Stimulated activated CD4-positive, alpha-beta T cell treated with anti-CD3 and anti-CD28 coated beads, Interleukin-1b, Interleukin-23, amount 100 ng/mL, for 4 hours (primary cell): ENCODE results near the gene MTA1.

Experiments
- DNase-seq, 2 donors: peaks; one replicate each; pipeline ENCODE4 v3.0.0-alpha.2; 2020; ENCODE audit warnings: low read depth in 2 of 2

Gene MTA1

DNA sequence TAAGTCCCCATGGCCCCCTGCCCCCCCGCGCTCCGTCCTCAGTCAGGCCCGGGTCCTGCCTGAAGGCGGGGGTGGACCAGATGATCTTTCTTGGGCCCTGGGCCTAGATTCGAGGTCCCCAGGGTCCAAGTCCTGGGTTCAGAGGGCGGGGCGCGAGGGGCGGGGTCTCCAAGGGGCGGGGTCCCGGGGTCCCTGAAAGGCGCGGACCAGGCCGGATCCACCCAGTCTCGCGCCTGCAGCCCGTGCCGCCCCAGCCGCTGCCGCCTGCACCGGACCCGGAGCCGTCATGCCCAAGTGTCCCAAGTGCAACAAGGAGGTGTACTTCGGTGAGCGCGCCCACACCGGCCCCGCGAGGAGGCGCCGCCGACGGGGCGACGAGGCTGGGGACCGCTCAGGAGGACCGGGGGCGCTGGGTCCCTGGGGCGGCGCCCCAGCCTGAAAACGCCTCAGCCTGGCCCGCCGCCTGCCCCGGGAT is 67.4 kb downstream of the MTA1 start:
- DNase-seq, result no peak

GRCh38 chr14:105487449-105487985 is 67.9 kb downstream of the MTA1 start:
- DNase-seq, result no peak

DNA sequence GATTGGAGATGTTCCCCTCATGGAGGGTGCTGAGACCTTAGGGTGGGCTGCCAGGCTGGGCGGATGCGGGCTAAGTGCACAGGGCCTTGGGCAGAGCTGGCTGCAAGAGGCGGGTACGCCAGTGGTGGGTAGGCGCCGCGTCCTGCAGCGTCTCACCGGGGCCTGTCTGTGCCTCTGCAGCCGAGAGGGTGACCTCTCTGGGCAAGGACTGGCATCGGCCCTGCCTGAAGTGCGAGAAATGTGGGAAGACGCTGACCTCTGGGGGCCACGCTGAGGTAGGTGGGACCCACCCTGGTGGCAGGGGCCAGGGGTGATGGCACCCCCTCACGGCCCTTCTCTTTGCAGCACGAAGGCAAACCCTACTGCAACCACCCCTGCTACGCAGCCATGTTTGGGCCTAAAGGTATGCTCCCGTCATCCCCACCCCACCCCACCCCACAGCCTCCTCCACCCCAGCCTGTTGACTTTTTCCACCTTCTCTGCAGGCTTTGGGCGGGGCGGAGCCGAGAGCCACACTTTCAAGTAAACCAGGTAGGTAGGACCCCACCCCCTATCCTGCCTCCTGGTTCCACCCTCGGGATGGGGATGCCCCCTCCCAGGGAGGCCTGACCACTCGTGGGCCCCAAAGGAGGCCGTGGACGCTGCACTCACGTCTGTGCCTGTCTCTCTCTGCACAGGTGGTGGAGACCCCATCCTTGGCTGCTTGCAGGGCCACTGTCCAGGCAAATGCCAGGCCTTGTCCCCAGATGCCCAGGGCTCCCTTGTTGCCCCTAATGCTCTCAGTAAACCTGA is 68.6 kb downstream of the MTA1 start:
- DNase-seq, result no peak

GRCh38 chr14:105488781-105489541 is 69.3 kb downstream of the MTA1 start:
- no peak for DNase-seq

- DNase-seq, result peak; percentile 69 to 76
These were observed 70.1 kb downstream of the MTA1 start for GRCh38 chr14:105489542-105490266.

DNA sequence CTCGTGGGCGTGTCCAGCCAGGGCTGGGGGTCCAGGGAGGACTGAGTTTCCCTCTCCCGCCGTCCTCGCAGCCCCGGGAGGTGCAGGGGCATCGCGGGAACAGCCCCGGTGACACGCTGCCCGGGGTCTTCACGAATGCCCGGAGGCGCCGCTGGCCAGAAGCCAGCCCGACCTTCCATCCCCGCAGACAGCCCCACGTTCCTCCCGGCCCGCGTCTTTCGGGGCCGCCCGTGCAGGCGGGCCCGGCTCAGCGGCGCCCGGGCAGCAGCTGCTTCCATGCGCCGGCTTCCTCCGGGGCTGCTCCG is 70.6 kb downstream of the MTA1 start:
- DNase-seq, result no peak

GRCh38 chr14:105490572-105491365 is 71.1 kb downstream of the MTA1 start, which contains the start of gene TEDC1:
TSS of gene TEDC1 (plus strand) at chr14:105491246. CDS start at chr14:105491376, 130 bp downstream.
- peak; percentile 94 to 97 for DNase-seq

DNA sequence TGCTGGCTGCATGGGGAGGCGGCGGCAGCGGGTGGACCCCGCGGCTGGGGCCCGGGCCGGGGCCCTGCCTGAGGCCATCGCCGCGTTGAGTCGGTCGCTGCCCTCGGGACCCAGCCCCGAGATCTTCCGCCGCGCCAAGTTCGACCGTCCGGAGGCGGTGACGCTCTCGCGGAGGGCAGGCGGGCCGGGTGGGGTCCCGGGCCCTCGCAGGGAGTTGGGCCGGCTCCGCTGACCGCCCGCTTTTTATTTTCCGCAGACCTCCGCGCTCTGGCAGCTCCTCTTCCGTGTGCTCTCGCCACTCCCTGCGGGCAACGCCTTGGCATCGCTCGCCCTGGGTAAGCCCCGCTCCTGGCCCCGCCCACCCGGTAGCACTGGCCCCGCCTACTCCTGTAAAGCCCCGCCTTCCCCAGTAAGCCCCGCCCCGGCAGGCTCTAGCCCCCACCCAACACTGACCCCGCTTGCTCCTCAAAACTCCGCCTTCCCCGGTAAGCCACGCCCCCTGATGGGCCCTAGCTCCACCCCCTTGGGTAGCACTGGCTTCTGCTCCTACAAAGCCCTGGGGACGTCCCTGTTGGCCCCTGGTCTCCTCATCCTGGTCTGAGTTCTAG is 71.8 kb downstream of the MTA1 start:
- DNase-seq, result peak; percentile 71 to 86

GRCh38 chr14:105492031-105492970 is 72.7 kb downstream of the MTA1 start:
- no peak for DNase-seq

DNA sequence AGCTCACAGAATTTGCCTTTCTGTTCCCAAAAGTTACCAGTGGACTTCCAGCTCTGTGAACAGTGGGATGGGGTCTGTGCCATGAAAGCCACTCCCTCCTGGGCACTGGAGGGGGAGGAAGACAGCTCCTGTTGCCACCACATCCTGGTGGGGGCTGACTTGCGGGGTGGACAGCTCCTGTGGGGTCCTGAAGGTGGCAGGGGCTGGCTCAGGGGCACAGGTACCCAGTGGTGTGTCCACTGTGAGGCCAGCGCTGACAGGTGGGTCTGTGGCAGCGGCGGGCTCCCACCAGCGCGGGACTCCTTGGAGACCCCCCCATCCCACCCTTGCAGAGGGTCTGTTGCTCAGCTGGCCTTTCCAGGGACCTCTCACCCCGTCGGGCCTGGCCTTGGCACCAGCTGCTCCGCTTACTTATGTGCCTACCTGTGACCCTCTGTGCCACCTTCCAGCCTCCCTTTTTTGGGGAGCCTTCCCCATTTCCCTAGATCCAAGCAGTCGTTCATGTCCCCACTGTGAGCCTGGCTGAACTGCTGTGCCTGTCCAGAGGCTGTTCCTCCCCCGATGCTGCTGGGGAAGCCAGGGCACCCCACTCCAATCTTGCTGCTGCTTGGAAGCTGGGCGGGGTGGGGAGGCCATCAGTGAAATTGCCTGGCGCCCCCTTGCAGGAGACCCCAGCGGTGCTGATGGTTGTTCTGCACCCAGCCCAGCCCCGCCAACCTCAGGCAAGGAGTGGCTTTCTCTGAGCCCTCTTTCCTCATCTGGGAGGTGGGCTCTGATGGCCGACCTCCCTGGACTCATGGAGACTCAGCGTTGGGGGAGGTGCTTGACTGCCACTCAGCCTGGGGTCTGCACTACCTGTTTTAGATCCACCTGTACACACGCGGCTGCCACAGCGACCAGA is 73.6 kb downstream of the MTA1 start:
- DNase-seq, result no peak

- DNase-seq, result no peak
These were observed 74.4 kb downstream of the MTA1 start for GRCh38 chr14:105493921-105494605.

DNA sequence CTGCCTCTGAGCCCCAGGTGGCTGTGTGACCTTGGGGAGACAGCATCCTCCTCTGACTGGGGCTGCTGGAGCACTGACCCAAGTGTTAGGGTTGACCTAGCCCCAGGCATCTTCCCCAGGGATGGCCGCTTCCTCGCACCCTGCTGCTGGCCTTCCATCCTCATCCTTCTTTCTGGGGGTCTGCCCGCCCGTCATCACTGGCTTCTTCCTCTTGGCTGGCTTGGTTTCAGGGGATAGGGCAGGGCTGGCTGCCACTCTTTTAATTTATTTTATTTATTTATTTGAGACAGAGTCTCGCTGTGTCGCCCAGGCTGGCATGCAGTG is 74.9 kb downstream of the MTA1 start:
- DNase-seq, result no peak

GRCh38 chr14:105495101-105495989 is 75.7 kb downstream of the MTA1 start:
- DNase-seq, result no peak

DNA sequence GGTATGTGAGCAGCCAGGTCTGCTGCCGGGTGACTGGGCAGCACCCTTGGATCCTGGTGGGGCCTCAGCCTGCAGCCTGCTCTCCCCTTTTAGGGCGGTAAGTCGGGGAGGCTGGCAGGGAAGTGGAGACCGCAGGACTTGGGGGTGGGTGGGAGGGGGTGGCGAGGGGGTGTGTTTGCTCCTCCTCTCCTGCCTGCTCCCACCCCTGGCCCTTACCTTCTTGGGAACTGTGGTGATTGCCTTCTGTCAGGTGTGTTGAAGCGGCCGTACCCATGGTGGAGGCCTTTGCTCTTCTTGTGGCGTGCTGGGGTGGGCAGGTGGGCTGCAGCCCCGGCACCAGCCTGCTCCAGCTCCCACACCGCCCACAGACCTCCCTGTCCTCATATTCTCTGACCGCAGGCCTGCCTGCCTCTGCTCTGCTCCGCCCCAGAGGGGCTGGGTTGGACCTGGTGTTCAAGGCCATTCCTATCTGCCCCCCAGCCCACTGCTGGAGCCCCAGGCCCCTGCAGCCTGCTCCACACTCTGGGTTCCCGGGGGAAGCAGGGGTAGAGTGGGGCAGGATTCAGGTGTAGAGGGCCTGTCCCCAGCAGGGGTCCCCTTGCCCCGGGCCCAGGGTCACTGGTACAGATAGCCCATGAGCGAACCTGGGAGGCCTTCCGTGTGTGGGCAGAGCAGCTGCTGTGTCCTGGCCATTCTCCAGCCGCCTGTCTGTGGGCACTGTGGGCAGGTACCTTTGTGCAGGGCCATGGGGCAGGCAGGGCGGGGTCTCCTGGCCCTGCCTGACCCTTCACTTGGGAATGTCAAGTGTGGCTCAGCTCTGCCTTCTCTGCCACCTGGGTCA is 76.6 kb downstream of the MTA1 start:
- DNase-seq, result no peak

- no peak for DNase-seq
These were observed 77.4 kb downstream of the MTA1 start for GRCh38 chr14:105496831-105497591.
